ENCODE data around the gene PRPF8. TPM values are rescaled to one million over a fixed set of nuclear protein-coding genes. Genes with fewer than 3 reads are reported as not detected.

The PRPF8 gene
- total and polyA plus RNA-seq, 10 of the 15 experiments (the other 5 are each of a cell fraction or from before 2014, with no cell fraction given), result 77.2 to 337 (median 162) TPM

DNA sequence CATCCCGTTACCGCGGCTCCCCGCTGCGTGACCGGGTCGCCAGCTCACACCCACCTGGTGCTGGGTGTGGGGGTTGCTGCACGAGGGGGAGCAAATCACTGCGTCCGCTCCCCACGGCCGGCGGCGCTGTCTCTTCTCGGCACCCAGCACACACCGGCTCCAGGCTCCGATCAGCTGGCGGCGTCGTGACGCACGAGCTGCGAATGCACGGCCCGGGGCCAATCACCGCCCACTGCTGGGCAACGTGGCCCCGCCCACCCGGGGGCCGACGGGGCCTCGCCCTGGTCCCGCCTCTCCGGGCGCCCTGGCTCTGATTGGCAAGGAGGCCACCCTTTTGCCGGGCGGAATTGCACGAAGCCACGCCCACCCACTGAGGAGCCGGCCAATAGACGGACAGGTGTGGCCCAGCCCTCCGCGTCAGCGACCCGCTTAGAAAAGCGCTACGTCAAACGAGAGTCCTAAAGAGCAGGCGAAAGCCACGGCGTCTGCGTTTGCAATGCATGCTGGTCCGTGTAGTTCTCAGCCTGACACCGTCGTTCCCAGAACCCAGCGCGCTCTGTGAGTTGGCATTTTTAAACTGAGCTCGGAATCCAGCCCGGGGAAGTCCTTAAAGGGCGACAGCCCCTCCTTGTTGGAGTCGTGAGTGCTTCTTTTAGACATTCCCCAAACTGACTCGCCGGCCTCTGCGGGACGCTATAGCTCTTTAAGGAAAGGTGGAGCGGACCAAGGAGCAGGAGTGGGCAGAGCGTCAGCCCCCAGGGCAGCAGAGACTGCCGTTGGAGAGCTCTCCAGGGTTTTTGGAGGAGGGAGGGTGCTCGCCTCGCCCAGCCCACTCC, 31.6 kb upstream of the PRPF8 start (continued):
- TF ChIP-seq, protein P1, sequence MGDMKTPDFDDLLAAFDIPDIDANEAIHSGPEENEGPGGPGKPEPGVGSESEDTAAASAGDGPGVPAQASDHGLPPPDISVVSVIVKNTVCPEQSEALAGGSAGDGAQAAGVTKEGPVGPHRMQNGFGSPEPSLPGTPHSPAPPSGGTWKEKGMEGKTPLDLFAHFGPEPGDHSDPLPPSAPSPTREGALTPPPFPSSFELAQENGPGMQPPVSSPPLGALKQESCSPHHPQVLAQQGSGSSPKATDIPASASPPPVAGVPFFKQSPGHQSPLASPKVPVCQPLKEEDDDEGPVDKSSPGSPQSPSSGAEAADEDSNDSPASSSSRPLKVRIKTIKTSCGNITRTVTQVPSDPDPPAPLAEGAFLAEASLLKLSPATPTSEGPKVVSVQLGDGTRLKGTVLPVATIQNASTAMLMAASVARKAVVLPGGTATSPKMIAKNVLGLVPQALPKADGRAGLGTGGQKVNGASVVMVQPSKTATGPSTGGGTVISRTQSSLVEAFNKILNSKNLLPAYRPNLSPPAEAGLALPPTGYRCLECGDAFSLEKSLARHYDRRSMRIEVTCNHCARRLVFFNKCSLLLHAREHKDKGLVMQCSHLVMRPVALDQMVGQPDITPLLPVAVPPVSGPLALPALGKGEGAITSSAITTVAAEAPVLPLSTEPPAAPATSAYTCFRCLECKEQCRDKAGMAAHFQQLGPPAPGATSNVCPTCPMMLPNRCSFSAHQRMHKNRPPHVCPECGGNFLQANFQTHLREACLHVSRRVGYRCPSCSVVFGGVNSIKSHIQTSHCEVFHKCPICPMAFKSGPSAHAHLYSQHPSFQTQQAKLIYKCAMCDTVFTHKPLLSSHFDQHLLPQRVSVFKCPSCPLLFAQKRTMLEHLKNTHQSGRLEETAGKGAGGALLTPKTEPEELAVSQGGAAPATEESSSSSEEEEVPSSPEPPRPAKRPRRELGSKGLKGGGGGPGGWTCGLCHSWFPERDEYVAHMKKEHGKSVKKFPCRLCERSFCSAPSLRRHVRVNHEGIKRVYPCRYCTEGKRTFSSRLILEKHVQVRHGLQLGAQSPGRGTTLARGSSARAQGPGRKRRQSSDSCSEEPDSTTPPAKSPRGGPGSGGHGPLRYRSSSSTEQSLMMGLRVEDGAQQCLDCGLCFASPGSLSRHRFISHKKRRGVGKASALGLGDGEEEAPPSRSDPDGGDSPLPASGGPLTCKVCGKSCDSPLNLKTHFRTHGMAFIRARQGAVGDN (IDR thresholded peaks at IDR 0.05), result no peak
- TF ChIP-seq KAT2A (conservative IDR thresholded peaks at IDR 0.05; ENCODE audit: control insufficient read depth, low read depth, low read length), result no peak
- TF ChIP-seq POLR2AphosphoS5 (IDR thresholded peaks at IDR 0.05; ENCODE audit: low read length), result peak; percentile 97
- TF ChIP-seq, protein P2, sequence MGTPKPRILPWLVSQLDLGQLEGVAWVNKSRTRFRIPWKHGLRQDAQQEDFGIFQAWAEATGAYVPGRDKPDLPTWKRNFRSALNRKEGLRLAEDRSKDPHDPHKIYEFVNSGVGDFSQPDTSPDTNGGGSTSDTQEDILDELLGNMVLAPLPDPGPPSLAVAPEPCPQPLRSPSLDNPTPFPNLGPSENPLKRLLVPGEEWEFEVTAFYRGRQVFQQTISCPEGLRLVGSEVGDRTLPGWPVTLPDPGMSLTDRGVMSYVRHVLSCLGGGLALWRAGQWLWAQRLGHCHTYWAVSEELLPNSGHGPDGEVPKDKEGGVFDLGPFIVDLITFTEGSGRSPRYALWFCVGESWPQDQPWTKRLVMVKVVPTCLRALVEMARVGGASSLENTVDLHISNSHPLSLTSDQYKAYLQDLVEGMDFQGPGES (IDR thresholded peaks at IDR 0.05), result peak; percentile 98
- peak; percentile 67 for TF ChIP-seq IKZF1 (conservative IDR thresholded peaks at IDR 0.05)
- TF ChIP-seq, protein P3, sequence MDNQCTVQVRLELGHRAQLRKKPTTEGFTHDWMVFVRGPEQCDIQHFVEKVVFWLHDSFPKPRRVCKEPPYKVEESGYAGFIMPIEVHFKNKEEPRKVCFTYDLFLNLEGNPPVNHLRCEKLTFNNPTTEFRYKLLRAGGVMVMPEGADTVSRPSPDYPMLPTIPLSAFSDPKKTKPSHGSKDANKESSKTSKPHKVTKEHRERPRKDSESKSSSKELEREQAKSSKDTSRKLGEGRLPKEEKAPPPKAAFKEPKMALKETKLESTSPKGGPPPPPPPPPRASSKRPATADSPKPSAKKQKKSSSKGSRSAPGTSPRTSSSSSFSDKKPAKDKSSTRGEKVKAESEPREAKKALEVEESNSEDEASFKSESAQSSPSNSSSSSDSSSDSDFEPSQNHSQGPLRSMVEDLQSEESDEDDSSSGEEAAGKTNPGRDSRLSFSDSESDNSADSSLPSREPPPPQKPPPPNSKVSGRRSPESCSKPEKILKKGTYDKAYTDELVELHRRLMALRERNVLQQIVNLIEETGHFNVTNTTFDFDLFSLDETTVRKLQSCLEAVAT (IDR thresholded peaks at IDR 0.05), result no peak; the same call in 1 of the 2 replicates
- TF ChIP-seq, protein P4, sequence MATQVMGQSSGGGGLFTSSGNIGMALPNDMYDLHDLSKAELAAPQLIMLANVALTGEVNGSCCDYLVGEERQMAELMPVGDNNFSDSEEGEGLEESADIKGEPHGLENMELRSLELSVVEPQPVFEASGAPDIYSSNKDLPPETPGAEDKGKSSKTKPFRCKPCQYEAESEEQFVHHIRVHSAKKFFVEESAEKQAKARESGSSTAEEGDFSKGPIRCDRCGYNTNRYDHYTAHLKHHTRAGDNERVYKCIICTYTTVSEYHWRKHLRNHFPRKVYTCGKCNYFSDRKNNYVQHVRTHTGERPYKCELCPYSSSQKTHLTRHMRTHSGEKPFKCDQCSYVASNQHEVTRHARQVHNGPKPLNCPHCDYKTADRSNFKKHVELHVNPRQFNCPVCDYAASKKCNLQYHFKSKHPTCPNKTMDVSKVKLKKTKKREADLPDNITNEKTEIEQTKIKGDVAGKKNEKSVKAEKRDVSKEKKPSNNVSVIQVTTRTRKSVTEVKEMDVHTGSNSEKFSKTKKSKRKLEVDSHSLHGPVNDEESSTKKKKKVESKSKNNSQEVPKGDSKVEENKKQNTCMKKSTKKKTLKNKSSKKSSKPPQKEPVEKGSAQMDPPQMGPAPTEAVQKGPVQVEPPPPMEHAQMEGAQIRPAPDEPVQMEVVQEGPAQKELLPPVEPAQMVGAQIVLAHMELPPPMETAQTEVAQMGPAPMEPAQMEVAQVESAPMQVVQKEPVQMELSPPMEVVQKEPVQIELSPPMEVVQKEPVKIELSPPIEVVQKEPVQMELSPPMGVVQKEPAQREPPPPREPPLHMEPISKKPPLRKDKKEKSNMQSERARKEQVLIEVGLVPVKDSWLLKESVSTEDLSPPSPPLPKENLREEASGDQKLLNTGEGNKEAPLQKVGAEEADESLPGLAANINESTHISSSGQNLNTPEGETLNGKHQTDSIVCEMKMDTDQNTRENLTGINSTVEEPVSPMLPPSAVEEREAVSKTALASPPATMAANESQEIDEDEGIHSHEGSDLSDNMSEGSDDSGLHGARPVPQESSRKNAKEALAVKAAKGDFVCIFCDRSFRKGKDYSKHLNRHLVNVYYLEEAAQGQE (IDR thresholded peaks at IDR 0.05; ENCODE audit: low read depth, low read length), result no peak
- no peak for TF ChIP-seq HDAC6 (IDR thresholded peaks at IDR 0.05; ENCODE audit: unreplicated experiment)
- TF ChIP-seq, protein P5, sequence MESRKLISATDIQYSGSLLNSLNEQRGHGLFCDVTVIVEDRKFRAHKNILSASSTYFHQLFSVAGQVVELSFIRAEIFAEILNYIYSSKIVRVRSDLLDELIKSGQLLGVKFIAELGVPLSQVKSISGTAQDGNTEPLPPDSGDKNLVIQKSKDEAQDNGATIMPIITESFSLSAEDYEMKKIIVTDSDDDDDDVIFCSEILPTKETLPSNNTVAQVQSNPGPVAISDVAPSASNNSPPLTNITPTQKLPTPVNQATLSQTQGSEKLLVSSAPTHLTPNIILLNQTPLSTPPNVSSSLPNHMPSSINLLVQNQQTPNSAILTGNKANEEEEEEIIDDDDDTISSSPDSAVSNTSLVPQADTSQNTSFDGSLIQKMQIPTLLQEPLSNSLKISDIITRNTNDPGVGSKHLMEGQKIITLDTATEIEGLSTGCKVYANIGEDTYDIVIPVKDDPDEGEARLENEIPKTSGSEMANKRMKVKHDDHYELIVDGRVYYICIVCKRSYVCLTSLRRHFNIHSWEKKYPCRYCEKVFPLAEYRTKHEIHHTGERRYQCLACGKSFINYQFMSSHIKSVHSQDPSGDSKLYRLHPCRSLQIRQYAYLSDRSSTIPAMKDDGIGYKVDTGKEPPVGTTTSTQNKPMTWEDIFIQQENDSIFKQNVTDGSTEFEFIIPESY (IDR thresholded peaks at IDR 0.05), result no peak
- TF ChIP-seq MEF2A (IDR thresholded peaks at IDR 0.05; ENCODE audit: insufficient read depth, low read depth, low read length), result no peak
- TF ChIP-seq, protein P6, sequence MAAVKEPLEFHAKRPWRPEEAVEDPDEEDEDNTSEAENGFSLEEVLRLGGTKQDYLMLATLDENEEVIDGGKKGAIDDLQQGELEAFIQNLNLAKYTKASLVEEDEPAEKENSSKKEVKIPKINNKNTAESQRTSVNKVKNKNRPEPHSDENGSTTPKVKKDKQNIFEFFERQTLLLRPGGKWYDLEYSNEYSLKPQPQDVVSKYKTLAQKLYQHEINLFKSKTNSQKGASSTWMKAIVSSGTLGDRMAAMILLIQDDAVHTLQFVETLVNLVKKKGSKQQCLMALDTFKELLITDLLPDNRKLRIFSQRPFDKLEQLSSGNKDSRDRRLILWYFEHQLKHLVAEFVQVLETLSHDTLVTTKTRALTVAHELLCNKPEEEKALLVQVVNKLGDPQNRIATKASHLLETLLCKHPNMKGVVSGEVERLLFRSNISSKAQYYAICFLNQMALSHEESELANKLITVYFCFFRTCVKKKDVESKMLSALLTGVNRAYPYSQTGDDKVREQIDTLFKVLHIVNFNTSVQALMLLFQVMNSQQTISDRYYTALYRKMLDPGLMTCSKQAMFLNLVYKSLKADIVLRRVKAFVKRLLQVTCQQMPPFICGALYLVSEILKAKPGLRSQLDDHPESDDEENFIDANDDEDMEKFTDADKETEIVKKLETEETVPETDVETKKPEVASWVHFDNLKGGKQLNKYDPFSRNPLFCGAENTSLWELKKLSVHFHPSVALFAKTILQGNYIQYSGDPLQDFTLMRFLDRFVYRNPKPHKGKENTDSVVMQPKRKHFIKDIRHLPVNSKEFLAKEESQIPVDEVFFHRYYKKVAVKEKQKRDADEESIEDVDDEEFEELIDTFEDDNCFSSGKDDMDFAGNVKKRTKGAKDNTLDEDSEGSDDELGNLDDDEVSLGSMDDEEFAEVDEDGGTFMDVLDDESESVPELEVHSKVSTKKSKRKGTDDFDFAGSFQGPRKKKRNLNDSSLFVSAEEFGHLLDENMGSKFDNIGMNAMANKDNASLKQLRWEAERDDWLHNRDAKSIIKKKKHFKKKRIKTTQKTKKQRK (IDR thresholded peaks at IDR 0.05; ENCODE audit: low read depth, low read length), result peak; percentile 60; the same call in 1 of the 2 replicates
- no peak; the same call in 1 of the 2 replicates for TF ChIP-seq HDGF (IDR thresholded peaks at IDR 0.05)
